Endometrium (tissue), 2 donors: ENCODE data around the gene ZNF878.
"Not testable (repeated sequence)": the region's sequence is repeated elsewhere in the genome, so short reads cannot be mapped to it uniquely, and the experiment has no call there.

Experiments used
- FAIRE-seq: peaks from 2 replicates; lab custom pipeline; 2012; peaks lifted over from hg19 to GRCh38; lab: Jason Lieb, UNC
- donor health status: control.
- donor health status: control.

Gene ZNF878

DNA sequence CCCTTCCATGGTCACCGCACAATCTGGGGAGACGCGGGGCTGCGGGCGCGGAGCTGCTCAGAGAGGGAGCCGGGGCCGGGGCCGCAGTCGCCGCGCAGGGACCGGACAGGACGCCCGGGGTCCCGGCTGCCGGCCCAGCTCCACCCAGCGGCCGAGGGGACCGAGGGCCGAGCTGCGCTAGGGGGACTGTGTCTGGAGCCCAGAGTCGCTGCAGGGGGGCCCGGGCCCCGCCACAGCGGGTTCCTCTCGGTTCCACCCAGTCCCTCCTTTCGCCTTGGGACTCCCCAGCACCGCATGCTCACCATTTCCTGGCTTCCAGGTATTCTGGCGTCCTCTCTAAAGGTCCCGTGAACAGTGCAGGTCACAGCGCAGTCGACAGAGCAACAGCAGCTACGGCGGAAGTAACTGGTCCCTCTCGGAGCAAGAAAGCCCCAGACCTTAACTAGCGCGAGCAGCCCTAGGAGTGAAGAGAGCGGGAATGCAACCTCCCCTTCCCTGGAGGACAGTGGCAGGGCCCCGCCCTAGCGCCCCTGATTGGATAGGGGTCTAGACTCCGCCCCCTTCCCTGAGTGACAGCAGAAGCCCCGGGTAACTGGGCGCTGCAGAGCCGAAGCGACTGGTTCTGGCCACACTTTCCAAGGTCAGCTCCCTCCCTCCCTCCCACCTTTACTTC lies at the start of gene ZNF878:
TSS of gene ZNF878 (minus strand) at position 465 of the 673 bp plus-strand sequence. CDS start at position 305, 160 bp downstream.
- no peak for FAIRE-seq

DNA sequence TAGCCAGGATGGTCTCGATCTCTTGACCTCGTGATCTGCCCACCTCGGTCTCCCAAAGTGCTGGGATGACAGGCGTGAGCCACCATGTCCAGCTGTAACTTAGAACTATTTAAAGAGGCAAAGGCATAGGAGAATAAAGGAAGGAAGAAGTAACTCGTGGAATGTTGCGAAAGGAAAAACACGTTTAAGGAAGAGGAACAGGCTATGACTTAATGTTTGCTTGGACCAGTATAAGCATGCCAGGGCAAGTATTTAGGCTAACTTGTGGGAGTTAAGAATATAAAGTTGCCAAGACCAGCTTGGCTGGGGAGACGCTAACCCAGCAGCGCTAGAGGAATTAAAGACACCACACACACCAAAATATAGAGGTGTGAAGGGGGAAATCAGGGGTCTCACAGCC lies 45.3 kb upstream of the ZNF878 start:
- no peak for FAIRE-seq

DNA sequence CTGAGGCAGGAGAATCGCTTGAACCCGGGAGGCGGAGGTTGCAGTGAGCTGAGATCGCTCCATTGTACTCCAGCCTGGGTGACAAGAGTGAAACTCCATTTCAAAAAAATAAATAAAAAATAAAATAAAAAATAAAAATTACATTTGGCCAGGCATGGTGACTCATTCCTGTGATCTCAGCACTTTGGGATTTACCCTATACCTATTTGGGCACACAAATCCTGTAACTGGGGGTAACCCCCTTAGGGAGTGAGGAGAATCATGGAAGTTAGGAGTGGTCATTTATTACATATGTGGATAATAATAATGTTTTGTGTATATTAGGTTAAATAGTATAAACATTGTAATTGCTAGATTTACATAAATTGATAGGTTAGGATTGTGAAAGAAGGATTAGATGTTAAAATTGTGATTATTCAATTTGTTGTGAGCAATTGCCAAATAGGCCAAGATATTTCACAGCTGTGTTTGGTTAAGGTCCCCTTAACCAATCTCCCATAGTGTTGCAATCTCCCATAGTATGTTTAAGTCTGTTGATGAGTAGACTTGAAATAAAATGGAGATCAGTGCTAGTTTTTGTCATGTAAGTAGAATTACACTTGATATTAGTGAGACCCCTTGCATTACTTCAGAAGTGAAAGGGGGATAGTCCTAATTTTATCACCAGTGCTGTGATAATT lies 42.5 kb upstream of the ZNF878 start:
- no peak for FAIRE-seq

DNA sequence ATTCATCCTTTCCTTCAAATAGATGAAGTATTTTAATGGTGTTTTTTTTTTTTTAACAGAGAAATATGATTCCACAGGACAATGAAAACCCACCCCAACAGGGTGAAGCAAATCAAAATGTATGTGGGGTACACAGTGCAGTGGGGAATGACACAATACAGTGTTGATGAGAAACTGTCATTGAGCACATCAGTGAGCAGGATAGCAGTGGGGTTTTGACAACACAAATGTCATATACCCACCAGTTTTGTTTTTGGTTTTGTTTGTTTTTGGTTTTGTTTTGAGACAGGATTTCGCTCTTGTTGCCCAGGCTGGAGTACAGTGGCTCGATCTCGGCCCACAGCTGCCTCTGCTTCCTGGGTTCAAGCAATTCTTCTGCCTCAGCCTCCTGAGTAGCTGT lies 41.0 kb upstream of the ZNF878 start:
- FAIRE-seq = no peak

DNA sequence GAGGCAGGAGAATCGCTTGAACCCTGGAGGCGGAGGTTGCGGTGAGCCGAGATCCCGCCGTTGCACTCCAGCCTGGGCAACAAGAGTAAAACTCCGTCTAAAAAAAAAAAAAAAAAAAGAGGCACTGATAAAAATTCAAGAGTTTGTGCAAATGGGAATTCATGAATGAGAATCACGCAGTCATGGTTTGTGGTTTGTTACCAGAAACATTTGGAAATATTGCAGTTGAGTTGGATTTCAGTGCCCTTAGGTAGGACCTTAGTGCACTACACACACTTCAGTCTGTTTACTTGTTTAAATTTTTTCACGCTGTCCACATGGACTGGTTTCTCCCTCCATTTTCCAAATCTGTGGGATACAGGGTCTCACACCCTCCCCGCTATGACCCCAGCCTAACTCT lies 40.2 kb upstream of the ZNF878 start:
- no peak for FAIRE-seq

DNA sequence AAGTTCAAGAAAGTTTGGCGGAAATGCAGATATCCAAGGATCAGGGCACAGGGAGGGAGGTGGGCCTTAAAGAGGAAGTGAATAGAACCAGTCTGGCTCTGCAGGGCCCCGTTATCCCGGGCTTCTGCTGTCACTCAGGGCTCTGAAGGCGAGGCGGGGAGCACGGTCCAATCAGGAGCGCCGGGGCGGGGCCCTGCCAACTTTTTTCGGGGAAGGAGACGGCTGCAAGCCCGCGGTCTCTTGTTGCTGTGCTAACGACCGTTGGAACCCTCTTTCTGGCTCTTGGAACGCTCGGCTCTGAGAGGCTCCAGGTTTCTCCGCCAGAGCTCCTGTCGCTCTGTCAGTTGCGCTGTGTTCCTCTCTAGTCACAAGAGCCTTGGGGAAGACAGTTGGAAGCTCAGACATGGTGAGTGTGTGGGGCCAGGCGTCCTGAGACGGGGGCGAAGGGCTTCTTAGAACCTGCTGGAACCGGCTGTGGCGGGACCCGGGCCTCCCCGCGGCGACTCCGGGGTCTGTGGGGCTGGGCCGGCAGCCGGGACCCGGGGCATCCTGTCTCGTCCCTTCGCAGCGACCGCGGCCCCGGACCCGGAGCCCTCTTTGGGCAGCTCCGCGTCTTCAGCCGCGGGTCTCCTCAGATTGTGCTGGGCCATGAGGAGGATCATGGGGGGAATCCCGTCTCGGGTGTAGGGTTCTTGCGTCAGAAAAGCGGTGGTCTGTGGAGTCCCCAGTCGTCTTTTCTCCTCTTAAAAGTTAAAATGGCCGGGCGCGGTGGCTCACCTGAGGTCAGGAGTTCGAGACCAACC lies 39.5 kb upstream of the ZNF878 start:
- FAIRE-seq = no peak

DNA sequence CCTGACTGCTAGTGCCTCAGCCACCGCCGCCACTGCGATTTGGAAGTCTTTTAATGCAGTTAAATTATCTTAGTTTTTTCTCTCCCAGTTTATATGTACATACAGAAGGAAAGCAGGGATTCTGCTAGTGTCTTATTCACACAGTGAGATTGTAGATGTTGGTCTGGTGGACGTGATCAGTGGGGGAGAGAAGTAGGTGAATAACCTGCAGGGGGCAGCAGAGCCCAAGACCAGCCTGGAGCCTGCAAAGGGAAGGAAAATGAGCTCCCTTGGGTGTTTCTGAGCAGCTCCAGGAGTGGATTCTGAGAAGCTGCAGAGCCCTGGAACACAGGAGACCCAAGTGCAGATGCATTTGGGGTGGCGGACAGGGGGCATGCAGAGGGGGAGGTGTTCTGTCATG lies 38.0 kb upstream of the ZNF878 start:
- no peak for FAIRE-seq

DNA sequence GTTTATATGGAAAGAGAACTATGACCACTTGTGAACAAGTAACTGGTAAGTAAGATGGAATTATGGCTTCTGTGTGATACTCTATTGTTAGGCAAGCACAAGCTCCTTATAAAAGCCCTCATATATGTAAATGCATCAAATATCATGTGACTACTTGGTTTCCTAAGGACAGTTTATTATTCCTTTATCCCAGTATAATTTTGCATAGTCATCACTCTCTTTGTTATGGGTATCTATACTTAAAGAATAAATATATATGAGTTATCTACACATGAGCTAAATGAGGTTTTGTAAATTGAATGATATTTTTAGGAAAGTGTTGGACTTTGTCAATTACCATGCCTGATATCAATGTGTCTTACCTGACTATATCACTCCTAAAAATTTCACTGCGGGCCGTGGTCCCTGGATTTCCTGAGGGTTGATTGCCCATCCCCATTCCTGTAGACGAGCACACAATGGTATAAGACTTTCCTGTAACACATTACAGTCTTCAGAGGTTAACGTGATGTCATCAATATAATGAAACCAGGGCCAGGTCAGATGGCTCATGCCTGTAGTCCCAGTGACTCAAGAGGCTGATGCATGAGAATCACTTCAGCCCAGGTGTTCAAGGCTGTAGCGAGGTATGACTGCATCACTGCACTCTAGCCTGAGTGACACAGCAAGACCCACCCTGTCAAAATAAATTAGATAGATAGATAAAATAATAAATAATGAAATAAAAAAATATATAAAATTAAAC lies 32.5 kb upstream of the ZNF878 start:
- FAIRE-seq = no peak

DNA sequence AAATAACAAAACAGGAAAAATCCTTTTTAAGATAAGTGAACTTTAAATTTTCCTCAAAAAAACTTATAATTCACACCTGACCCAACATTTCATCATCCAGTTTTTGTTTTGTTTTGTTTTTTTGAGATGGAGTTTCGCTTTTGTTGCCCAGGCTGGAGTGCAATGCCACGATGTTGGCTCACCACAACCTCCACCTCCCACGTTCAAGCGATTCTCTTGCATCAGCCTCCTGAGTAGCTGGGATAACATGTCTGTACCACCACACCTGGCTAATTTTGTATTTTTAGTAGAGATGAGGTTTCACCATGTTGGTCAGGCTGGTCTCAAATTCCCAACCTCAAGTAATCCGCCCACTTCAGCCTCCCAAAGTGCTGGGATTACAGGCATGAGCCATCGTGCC lies 30.6 kb upstream of the ZNF878 start:
- not testable (repeated sequence) for FAIRE-seq

DNA sequence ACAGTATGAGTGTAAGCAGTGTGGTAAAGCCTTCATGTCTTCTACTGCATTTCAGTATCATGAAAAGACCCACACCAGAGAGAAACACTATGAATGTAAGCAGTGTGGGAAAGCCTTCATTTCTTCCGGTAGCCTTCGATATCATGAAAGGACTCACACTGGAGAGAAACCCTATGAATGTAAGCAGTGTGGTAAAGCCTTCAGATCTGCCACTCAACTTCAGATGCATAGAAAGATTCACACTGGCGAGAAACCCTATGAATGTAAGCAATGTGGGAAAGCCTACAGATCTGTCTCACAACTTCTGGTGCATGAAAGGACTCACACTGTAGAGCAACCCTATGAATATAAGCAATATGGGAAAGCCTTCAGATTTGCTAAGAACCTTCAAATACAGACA lies 24.6 kb upstream of the ZNF878 start:
- no peak for FAIRE-seq

DNA sequence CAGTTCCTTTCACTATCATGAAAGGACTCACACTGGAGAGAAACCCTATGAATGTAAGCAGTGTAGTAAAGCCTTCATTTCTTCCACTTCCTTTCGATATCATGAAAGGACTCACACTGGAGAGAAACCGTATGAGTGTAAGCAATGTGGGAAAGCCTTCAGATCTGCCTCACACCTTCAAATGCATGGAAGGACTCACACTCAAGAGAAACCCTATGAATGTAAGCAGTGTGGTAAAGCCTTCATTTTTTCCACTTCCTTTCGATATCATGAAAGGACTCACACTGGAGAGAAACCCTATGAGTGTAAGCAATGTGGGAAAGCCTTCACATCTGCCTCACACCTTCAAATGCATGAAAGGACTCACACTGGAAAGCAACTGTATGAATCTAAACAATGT lies 23.6 kb upstream of the ZNF878 start:
- not testable (repeated sequence) for FAIRE-seq

DNA sequence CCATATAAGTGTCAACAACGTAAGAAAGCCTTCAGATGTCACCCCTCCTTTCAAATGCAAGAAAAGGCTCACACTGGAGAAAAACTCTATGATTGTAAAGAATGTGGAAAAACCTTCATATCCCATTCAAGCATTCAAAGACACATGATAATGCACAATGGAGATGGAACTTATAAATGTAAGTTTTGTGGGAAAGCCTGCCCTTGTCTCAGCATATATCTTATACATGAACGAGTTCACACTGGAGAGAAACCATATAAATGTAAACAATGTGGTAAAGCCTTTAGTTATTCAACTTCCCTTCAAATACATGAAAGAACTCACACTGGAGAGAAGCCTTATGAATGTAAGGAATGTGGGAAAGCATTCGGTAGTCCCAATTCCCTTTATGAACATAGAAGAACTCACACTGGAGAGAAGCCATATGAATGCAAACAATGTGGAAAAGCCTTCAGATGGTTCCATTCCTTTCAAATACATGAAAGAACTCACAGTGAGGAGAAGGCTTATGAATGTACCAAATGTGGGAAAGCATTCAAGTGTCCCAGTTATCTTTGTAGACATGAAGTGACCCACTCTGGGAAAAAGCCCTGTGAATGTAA lies 22.9 kb upstream of the ZNF878 start:
- no peak for FAIRE-seq

DNA sequence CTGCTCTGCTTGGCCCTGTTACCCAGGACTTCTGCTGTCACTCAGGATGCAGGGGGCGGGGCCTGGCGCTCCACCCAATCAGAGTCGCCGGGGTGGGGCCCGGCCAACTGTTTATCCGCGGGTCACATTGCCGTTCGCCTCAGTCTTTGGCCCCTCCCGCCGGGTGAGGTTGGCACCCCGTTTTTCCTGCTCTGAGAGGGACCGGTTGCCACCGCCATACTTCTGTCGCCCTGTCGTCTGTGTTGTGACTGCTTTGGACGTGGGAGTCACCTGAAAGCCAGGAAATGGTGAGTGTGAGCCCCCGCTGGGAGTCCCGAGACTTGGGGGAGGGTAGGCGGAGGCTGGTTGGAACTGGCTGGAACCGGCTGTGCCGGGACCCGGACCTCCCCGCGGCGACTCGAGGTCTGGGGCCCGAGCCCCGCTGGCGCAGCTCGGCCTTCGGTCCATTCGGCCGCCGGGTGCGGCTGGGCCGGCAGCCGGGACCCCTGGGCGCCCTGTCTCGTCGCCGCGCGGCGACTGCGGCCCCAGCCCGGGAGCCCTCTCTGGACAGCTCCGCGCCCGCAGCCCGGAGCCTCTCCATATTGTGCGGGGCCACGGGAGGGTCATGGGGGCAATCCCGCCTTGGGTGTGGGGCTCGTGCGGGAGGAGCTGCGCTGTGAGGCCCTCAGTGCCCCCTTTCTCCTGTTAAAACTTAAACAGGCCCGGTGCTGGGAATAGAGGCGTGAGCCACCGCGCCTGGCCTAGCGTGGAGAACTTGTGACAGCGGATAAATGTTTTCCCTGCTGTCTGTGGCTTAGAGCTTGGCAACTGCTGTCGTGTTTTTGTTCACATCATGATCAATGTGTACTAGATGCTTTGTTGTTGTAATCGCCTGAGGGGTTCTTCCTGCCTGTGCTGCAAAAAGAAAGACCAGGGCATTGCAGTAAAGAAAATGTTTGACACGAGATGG lies 12.1 kb upstream of the ZNF878 start, which contains the start of gene ZNF844:
TSS of gene ZNF844 (plus strand) at position 142 of the 949 bp plus-strand sequence. CDS start at position 285, 143 bp downstream.
- FAIRE-seq = peak; percentile 89

DNA sequence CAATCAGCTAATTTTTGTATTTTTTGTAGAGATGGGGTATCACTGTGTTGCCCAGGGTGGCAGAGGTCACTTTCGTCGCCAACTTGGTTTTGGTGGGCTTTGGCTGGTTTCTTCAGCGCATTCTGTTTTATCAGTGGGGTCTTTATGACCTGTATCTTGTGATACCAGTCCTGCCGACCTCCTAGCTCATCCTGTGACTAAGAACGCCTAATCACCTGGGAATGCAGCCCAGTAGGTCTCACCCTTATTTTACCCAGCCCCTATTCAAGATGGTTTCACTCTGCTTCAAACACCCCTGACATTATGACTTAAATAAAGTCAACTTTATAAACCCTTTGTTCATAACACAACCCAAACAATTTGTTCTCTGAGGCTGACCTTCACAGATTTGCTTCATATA lies 3.0 kb upstream of the ZNF878 start:
- FAIRE-seq = no peak

DNA sequence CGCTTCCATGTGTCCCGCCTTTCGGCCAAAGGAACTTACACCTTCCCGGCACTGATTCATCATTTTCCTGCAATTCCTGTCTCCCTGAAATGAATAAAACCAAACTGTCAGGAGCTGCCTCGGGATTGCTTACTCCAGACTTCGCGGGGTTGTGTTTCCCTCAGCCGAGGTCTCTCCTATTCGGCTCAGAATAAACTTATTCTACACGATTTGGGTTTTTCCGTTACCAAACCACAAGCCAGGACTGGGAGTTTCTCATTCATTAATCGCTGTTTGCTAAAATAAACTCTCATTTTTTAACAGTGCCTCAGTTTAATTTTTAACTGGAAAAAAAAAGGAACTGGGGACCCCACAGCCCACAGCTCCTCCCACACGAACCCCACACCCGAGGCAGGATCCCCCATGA lies 667 bp downstream of the ZNF878 start:
- FAIRE-seq = no peak

DNA sequence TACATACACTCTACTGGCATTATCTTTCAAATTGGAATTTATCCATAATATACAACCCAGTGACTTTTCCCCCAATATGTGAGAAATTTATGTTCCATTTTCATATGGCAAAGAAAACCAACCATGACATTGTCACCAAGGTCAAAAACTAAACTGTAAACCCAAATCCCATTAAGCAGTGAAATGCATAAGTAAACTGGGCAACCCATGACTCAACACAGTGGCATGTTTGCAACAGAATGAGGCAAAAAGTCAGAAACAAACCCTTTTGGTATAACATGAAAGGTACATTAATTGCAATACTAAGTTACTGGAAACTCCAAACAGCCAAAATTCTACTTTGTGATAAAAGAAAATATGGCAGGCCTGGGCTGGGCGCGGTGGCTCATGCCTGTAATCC lies 4.9 kb downstream of the ZNF878 start:
- FAIRE-seq = no peak

DNA sequence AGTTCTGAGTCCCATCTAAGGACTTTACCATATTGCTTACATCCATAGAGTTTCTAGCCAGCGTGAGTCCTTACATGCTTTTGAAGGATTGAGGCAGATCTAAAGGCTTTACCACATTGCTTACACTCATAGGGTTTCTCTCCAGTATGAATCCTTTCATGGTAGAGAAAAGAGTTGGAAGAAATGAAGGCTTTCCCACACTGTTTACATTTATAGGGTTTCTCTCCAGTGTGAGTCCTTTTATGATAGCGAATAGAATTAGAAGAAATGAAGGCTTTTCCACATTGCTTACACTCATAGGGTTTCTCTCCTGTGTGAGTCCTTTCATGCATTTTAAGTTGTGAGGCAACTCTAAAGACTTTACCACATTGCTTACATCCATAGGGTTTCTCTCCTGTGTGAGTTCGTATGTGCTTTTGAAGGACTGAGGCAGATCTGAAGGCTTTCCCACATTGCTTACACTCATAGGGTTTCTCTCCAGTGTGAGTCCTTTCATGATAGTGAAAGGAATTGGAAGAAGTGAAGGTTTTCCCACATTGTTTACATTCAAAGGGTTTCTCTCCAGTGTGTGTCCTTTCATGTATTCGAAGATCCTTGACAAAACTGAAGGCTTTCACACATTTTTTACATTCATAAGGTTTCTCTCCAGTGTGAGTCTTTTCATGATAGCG lies 8.9 kb downstream of the ZNF878 start:
- FAIRE-seq = no peak

DNA sequence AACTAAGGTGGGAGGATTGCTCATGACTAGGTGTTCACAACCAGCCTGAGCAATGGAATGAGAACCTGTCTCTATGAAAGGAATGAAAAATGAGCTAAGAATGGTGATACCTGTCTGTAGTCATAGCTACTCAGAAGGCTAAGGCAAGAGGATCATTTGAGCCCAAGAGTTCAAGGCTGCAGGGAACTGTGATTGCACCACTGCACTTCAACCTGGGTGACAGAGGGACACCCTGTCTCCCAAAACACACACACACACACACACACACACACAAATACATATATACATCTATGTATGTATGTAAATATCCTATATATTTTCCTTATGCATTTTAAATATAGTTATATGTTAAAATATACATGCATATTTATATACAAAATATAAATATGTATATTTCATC lies 9.9 kb downstream of the ZNF878 start:
- FAIRE-seq = no peak

DNA sequence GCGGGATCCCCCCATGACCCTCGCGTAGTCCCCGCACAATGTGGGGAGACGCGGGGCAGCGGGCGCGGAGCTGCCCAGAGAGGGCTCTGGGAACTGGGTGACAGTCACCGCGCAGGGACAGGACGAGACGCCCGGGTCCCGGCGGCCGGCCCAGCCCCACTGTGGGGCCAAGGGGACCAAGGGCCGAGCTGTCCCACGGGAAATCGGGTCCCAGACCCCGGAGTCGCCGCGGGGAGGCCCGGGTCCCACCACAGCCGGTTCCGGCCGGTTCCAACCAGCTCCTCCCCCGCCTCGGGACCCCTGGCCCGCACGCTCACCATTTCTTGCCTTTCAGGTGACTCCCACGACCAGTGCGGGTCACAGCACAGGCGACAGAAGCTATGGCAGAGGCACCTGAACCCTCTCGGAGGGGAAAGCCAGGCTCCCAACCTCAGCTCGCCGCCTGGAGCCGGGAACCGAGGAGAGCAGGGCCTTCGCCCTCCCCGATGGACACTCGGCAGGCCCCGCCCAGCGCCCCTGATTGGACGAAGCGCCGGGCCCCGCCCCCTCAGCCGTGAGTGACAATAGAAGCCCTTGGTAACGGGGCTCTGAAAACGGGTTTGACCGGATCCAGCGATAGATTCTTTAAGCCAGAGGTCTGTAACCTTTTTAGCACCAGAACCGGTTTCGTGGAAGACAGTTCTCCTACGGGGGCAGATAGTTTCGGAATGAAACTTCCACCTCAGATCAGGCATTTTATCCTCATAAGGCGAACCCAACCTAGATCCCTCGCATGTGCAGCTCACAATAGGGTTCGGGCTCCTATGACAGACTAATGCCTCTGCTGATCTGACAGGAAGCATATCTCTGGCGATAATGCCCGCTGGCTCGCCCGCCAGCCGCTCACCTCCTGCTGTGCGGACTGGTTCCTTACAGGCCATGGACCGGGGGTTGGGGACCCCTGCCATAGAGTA lies 17.3 kb downstream of the ZNF878 start, which contains the start of gene ZNF433:
TSS of gene ZNF433 (minus strand) at position 460 of the 953 bp plus-strand sequence. CDS start at position 320, 140 bp downstream.
- FAIRE-seq = peak; percentile 73
